GM19328 (cell line): ENCODE measurements around the gene VSTM4.

ENCODE experiments used
- ATAC-seq: cut with Tn5 transposase; IDR thresholded peaks from one replicate; pipeline ENCODE4 v1.9.1; 2021; ENCODE audit warnings: mild to moderate bottlenecking, moderate library complexity; ENCODE audit not compliant: unreplicated experiment

VSTM4 gene

GRCh38 chr10:49075743-49076142 is 39.6 kb downstream of the VSTM4 start:
- no peak for ATAC-seq

DNA sequence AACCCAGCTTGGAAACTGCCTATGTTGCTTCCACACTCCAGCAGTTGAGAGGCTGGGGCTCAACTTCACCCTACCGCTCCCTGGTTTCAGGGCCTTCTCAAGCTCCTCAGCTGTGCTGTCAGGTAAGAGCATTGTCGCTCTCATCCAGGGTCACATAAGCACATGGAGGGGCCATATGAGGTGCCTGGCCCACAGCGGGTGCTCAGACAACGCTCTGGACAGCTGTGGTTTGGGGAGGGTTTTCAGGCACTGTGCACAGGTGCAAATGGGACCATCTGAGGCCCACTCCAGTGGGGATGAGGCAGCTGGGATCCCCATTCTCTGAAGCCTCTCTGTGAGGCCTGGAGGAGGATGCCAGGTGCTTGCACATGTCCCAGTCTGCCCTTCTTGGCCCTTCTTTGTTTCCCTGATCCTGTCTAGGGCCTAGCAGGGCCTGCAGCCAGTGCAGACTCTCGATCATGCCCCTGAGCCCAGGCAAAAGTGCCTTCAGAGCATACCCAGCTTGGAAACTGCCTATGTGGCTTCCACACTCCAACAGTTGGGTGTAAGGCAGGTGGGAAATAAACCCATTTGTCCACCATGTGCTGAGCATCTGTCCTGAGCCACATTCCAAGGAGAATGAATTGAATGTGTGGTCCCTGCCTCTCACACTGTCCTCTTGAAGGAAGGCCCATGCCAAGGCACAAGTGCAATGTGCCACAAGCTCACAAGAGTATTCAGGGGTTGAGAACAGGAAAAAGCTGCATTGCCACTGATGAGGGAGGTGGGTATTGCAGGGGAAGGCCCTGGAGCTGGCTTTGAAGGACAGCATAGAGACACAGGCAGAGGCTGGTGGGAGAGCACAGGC is 40.3 kb downstream of the VSTM4 start:
- no peak for ATAC-seq

GRCh38 chr10:49072166-49072885 is 43.0 kb downstream of the VSTM4 start:
- ATAC-seq: no peak

DNA sequence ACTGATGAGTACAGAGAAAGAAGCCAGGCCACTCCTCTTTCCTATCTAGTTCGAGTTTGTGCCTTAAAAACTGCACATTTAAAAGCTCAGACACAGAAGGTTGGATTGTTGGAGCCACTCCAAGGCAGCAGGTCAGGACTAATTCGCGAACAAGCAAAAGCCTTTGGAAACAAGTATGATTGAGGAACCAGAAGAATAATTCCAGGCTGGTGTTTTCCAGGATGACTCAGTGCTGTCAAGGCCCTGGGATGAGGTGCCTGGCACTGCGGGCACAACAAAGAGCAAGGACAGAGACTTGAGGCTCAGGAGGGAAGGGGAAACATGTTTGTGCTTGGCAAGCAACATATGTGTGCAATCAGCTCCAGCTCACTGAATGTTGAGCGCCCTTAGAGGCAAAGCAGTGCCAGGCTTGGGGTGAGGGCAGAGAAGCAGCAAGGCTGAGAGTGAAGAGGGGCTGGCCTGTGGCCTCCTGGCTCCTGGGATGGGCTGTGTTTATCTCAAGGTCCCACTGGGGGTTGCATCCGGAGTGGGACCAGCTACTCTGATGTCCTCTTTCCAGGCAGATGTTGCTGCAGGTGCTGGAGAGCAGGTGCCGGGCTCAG is 44.1 kb downstream of the VSTM4 start:
- ATAC-seq: no peak

- ATAC-seq: no peak
These were observed 44.6 kb downstream of the VSTM4 start for GRCh38 chr10:49070701-49071100.

DNA sequence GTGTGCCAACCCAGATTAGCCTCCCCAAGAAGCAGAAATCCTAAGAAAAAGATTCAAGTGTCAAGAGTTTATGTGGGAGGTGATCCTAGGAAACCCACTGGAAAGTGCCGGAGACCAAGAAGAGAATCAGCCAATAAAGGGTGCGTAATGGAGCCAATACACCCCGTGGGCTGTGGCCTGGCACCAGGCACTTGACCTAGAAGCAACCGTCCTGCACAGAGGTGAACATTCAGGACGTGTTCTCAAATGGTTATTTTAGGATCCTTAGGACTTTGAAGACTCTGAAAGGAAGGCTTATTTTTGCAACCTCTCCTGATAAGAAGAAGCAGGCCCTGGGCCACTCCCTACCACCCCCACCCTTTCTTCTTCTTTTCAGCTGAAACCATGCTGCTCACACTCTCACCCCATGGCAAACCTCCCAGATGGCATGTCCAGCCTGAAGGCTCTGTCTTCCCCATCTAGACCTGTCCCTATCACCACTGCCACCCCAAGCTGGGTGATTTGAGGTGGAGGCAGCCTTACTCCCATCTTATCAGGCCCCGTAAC is 46.6 kb downstream of the VSTM4 start:
- no peak for ATAC-seq

GRCh38 chr10:49068209-49068608 is 47.1 kb downstream of the VSTM4 start:
- ATAC-seq: no peak

DNA sequence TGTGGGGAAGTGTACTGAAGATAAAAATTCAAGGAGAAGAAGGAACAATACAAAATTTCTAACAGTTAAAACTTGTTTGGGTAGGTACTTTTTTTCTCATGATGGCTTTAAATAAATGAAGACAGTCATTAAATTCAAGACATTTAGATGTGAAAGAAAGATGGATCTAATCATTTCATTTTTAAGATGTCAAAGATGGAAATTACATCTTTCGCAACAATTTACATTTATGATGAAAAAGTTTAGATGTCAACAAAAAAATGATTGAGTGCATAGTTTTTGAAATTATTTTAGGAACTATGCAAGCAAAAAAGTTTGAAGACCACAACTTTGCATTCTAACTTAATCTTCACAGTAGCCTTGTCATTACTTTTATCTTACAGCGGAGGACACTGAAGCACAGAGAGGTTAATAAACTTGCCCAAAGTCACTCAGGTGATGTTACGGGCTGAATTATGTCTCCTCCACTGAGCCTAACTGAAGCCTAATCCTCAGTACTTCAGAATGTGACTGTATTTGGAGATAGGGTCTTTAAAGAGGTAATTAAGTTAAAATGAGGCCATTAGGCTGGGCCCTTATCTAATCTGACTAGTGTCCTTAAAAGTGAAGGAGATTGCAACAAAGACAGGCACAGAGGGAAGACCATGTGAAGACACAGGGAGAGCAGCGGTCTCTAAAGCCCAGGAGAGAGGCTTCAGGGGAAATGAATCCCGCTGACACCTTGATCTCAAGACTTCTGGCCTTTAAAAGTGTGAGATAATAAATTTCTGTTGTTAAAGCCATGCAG is 48.2 kb downstream of the VSTM4 start:
- no peak for ATAC-seq

DNA sequence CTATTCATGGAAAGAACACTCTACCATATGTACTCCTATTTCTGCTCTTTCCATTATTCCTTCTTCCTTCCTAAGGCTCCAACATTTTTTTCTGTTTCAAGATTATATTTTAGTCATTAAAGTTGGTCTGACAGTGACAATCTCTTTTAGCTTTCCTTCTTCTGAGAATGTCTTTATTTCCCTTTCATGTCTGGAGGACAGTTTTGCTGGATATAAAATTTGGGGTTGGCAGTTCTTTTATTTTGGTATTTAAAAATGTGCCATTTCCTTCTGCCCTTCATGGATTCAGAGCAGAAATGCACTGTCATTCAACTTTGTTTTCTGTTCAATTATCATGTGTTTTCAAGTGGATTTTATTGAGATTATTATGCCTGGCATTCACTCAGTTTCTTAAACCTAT is 53.1 kb downstream of the VSTM4 start:
- no peak for ATAC-seq

DNA sequence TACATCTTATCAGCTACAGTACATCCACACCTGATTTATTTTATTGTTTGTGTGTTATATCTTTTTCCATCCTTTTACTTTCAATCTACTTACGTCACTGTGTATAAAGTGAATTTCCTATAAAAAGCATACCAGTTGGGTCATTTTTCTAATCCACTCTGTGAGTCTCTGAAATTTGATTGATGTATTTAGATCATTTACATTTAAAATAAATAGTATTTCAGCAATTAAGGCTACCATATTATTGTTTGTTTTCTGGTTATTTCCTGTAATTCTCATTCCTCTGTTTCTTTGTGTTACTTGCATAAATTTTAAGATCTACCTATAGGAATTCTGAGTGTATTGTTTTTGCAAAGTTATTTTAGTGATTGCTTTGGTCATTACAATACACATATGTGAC is 53.7 kb downstream of the VSTM4 start:
- no peak for ATAC-seq

DNA sequence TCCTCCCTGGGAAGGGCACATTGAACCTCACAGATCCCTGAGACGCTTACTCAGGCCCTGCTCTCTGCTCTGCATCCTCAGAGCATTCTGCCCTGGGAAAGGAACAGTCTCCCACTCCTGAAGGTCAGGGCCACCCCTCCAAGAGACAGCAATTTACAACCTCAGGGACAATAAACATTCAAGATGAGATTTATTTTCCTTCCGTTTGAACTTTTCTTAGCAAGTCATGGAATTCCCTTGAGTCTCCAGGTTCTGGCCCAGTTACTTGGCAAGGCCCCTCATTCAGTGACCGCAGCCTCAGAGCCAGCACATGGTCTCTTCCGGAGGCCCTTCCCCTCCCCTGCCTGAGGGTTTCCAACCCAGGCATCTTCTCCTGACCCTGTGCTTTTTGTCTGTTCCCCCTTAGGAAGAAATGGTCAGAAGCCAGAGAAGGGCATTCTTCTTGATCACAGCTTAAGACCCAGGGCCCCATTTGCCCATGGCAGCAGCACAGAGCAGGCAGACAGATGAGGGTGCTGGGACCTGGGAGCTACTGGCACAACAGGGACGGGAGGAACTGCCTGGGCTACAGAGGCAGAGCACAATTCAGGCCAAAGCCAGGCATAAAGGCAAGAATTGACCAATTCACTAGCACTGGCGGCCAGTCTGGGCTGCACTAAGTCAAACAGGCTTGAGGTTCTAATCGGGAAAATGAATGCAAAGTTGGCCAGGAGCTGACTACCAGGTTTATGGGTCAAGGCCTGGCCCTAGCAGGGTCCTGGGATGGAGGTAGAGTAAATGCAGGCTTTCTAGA is 56.7 kb downstream of the VSTM4 start:
- ATAC-seq: no peak

DNA sequence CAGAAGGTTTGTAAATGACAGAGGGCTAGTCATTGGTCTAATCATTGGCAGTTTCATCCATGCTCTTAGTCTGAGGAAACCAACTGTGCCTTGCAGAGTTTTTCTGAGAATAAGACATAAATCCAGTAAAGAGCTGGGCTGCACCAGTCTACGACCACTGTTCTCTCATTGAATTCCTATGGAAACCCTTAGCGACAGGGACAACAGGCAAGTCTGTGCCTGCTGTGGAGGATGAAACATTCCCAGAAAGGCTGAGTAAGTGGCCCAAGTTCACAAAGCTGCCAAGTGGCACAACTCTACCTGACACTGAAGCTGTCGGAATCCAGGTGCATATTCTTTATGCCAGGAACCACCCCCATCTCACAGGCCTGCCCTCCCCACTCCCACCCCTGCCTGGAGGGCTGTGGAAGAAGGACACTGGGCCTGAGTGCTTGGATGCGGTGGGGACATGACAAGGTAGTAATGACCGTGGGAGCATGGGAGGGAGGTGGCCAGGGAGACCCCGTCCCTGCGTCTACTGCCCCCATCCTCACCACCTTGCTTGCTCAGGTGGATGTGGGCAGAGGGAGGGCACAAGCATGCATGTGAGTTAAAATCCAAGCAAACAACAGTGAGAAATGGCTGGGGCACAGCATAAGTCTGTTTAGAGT is 58.0 kb downstream of the VSTM4 start:
- ATAC-seq: no peak

DNA sequence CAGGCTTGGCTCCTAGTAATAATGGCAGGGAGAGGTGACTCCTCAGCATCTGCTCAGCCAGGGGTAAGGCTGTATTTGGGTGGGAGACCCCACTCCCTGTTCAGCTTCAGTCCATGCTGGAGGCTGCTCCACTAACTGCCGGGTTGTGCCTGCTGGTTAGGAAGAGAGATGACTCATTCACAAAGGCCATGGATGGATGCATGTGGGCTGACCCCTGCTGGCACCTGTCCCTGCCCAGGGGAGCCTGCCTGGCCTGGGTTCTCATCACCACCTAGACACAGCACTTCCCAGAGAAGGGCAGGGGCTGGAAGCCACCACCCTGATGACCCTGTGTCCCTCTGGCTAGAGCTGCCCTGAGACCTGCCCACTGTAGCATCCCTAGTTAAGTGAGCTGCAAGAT is 59.0 kb downstream of the VSTM4 start:
- ATAC-seq: no peak

DNA sequence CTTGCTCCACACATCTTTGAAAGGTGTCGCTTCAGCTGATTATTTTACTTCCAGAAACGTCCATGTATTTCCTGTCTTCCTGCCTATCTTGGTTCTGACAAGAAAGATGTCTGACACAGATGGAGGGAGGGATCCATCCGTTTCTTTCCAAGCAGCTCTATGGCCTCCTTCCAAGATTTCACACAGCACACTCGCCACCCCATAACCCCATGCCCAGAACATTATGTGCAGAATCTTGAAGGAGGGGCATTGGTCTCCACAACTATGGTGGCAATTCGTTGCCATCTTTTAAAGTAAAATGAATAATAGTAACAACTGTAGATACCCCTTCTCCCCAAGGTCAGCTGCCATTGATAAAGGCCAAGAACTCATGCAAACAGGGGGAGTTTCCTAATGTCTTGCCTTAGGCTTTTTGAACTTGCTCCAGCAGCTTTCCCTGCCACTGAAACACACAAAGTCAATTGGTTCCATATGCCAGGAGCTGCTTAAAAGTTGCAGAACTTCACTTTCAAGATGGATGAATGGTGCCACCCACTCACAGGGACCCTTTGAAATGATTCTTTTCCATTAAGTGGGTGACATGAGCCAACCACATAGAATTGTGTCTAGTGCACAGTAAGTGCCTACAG is 60.0 kb downstream of the VSTM4 start:
- ATAC-seq: no peak

DNA sequence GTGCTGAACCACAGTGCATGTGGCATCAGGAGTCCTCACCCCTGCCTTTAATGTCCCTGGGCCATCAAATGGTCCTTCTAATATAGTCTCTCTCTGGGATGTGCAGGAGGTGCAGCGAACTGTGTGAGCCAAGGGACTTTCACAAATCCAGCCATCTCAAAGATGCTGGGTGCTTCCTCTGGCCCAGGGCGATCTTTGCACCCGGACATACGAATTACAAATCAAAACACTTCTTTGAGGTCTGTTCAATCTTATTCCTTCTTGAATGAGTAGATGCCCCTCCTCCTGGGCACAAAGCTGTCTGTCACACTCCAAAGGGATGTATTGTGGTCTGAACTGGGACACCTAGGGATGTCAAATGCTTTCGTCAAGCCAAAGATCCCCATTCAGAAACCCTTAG is 60.6 kb downstream of the VSTM4 start:
- ATAC-seq: no peak

GRCh38 chr10:49053998-49054692 is 61.2 kb downstream of the VSTM4 start:
- ATAC-seq: no peak

- no peak for ATAC-seq
These were observed 62.0 kb downstream of the VSTM4 start for GRCh38 chr10:49053053-49053997.
